Transverse colon (tissue), 3 donors: Measurements from ENCODE around the gene EFNA4.

Experiments
- EP300 ChIP-seq: sonication (generic); formaldehyde crosslinking; IDR thresholded peaks from one replicate; pipeline ENCODE4 v1.6.1; 2017; ENCODE audit warnings: antibody characterized with exemption, low read depth
- POLR2A ChIP-seq: fragments of 450-650 bp; IDR thresholded peaks from one replicate; pipeline ENCODE4 v1.6.1; 2016; ENCODE audit warnings: antibody characterized with exemption, mild to moderate bottlenecking, moderate library complexity
- TF ChIP-seq, protein P1 (sequence below), 5 experiments: fragments of 200-600 bp in 3 of 5; fragments of 450-650 bp in 2 of 5; sonication (generic) in 3 of 5; IDR thresholded peaks; 1 replicate in 2 of 5; 2 replicates in 3 of 5; pipeline ENCODE4 v1.5.1; 2016 to 2017; ENCODE audit warnings: antibody characterized with exemption in 5 of 5, inconsistent platforms in 3 of 5, mild to moderate bottlenecking in 2 of 5, moderate library complexity in 1 of 5

DNA sequence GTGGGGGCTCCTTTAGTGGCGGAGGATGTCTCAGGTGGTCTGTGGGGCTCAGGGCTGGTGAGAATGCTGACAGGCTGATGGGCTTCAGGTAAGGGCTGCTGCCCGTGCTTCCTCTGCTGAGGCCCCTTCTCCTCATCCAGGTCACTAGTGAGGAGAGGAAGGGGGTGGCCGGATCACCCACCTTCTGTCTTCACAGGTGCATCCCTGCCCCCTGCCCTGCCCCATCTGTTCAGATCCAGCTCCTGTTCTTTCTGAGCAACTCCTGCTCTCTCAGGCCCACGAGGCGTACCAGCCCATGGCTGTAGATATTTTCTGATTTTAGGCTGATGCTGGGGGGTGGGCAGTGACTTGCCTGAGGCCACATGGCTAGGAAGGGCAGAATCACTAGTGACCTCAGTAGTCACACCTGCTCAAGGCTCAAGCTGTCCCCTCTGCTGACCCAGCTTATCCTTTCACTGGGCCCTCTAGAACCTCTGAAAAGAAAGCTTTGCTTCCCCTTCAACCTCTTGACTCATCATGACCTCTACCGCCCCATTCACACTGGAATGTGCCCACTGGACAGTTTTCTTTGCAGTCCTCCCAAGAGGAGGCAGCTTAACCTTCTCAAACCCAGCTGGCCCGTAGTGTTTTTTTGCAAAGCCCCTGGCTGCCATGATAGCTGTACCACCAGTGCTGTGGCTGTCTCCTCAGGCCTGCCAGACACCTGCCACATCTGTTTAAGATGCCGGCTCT is 44.8 kb upstream of the EFNA4 start:
- TF ChIP-seq, protein P1, sequence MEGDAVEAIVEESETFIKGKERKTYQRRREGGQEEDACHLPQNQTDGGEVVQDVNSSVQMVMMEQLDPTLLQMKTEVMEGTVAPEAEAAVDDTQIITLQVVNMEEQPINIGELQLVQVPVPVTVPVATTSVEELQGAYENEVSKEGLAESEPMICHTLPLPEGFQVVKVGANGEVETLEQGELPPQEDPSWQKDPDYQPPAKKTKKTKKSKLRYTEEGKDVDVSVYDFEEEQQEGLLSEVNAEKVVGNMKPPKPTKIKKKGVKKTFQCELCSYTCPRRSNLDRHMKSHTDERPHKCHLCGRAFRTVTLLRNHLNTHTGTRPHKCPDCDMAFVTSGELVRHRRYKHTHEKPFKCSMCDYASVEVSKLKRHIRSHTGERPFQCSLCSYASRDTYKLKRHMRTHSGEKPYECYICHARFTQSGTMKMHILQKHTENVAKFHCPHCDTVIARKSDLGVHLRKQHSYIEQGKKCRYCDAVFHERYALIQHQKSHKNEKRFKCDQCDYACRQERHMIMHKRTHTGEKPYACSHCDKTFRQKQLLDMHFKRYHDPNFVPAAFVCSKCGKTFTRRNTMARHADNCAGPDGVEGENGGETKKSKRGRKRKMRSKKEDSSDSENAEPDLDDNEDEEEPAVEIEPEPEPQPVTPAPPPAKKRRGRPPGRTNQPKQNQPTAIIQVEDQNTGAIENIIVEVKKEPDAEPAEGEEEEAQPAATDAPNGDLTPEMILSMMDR (IDR thresholded peaks at IDR 0.05): no peak
- no peak for TF ChIP-seq EP300
- TF ChIP-seq POLR2A: no peak
